GM18517 (cell line): Measurements from ENCODE around the gene FCN2.

Source experiments
- ATAC-seq: cut with Tn5 transposase; IDR thresholded peaks from one replicate; pipeline ENCODE4 v1.9.1; 2021; ENCODE audit warnings: mild to moderate bottlenecking, moderate library complexity; ENCODE audit not compliant: unreplicated experiment

Gene FCN2

DNA sequence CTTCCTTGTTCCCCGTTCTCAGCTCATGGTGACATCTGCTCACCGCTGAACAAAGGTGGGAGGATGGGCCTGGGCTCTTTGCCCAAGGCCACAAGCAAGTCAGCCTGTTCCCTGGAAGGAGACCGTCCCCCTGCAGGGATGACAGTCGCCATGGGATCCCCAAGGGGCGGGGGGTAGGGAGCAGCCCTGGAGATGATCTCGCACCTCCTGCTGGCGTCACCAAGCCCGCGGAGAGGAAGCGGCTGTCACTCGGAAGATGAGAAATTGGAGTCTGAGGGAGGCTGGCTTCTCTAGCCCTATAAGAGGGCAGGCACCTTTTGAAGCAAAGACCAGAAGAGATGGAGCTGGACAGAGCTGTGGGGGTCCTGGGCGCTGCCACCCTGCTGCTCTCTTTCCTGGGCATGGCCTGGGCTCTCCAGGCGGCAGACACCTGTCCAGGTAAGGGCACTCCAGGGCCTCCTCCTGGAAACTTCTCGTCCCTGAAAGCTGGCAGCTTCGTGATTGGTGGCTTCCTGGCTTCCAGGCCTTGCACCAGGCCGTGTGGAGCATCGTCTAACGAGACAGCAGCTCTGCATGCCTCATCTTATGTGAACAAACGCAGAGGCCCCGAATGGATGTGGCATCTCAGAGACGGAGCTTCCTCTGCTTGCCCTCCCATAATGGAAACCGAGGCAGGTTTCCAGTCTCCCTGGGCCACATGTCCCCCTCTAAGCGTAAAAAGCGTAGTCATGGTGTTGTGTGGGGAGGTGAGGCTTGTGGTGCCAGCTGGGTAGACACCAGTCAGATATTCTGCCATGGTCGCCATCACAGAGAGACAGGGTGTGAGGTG lies at the start of gene FCN2:
TSS of gene FCN2 (plus strand) at position 327 of the 829 bp plus-strand sequence. CDS start at position 339, 12 bp downstream.
- no peak for ATAC-seq

DNA sequence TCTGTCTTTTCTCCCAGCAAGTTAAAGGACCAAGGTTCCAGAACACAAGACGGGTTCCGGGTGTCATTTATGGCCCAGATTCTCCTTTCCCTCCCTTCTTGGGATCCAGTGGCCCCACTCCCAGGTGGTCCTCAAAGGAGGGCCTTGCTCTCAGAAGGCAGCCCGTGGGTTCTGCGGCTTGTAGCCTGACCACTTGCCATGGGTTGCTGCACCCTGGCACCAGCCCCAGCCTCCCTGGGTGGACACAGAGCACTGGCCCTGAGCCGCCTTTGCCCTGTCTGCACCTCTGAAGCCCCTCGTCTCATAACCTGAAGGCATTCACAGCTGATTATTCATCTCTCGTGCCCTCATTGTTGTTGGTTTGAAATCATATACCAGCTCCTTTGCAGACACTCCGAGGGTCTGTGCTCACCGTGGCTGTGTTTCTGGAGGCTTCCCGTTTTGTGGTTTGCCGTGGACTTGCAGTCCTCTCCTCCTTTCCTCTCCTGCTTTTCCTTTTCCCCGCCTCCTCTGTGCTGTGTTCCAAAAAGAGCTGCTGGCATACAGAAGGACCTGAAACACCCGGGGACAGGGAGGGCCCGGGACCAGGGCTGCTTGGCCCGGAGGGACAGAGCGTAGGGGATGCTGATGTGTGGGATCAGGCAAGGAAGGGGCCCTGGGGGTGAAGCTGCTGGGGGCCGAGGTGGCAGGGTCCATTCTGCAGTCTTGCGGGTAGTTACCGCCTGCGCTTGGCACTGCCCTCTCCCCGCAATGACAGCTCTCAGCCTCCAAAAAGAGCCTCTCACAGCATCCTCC lies 49.5 kb upstream of the FCN2 start:
- ATAC-seq = no peak

DNA sequence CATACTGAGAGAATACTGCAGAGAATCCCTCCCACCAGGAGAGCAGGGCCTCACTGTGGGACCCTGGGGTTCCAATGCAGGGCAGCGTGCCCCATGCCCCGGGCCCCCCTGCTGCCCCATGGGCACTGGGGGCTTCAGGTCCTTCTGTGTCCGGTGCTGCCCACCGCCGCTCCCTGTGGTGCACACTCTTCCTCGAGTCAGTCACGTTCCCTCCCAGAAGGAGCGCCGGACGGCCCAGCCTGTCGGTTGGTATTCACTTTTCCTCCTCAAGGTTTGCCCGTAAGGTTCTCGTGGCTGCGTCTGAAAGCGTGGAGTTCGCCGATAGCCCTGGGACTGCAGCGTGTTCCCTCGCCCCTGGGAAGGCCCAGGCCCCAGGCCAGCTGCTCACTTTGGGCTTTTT lies 48.1 kb upstream of the FCN2 start:
- no peak for ATAC-seq

DNA sequence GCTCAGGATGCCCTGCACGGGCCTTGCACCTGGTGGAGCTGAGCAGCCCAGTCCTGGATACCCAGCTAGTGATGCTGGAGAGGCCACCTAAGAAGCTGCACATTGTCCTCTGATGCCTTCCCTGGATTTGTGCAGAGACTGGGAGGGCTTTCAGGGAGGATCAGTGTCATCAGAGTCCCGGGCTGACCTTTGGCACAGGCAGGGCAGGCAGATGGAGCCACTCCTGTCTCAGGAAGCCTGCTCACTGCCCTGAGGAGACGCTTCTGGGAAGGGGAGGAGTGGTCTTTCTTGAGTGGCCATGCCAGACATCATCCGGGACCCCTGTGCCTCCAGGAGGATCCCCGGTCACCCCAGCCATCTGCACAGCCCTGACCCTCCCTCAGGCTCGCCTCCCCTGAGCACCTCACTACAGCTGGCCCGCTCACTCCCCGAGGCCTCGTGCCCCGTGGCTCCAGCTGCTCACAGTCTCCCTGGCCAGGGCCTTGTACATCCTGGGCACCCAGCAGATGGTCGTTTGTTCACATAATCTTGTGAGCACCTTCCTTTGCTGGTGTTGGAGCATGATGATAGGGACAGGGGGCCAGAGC lies 47.2 kb upstream of the FCN2 start:
- ATAC-seq = no peak

DNA sequence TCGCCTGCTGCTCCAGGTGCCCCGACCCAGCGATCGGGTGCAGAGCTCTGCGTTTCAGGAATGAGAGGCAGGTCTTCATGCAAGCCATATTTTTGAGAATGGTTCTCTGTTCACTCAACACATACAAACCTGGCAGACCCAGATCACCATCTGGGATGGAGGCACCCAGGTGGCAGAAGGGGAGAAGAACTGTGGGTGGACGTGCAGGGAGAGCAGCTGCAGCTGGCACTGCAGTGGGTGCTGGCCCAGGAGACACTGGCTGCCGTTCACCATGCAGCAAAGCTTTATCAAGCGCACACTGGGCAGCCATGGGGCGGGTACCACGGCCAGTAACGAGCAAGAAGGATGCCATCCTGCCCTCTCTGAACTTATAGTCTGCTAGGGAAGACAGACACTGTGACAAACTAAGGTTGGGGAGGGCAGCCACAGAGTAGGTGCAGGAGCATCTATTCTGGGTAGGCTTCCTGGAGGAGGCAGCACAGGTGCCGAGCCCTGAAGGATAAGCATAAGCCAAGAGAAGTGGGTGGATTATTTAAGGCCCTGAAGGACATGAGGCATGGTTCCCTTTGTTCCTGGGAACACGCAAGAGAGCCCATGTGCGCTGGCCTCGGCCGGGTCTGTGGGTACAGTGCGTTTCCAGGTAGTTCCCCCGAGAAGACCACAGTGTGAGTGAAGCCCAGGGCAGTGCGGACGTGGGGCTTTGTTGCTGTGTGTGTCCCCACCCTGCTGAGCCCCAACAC lies 46.2 kb upstream of the FCN2 start:
- no peak for ATAC-seq

GRCh38 chr9:134834957-134835419 lies 45.6 kb upstream of the FCN2 start:
- no peak for ATAC-seq

GRCh38 chr9:134835448-134835847 lies 45.2 kb upstream of the FCN2 start:
- ATAC-seq = no peak

DNA sequence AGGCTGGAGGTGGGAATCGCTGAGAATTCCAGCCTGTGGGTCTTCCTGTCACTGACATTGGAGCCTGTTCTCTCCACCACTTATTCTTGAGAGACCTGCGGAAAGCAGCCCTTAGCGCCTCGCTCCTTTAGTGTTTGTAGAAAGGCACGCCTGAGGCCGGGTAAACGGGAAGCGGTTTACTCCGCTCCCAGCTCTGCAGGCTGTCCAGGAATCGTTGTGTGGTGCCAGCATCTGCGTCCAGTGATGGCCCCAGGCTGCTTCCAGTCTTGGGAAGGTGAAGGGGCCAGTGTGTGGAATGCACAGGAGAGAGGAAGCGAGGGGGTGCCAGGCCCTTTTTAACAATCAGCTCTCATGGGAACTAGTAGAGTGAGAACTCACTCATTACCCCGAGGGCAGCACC lies 44.6 kb upstream of the FCN2 start:
- ATAC-seq = no peak

- ATAC-seq = no peak
Observed at GRCh38 chr9:134836406-134836970, 44.1 kb upstream of the FCN2 start.

DNA sequence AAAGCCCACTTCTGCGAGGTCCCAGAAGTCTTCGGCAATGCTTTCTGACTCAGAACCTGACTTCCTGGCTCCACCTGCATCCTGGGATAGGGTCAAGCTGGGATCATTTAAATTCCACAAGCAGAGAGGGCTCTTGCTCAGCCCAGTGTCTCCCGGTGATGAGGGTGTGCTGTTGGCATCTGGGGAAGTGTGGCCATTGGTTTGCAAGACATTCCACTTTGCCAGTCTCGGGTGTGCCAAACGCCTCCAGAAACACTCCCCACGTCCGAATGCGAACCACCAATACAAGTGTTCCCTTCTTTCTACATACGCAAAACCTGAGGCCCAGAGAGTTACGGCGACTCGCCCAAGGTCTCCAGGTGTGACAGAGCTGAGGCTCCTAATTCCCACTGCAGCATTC lies 43.1 kb upstream of the FCN2 start:
- ATAC-seq = no peak

GRCh38 chr9:134838651-134839454 lies 41.8 kb upstream of the FCN2 start:
- no peak for ATAC-seq

DNA sequence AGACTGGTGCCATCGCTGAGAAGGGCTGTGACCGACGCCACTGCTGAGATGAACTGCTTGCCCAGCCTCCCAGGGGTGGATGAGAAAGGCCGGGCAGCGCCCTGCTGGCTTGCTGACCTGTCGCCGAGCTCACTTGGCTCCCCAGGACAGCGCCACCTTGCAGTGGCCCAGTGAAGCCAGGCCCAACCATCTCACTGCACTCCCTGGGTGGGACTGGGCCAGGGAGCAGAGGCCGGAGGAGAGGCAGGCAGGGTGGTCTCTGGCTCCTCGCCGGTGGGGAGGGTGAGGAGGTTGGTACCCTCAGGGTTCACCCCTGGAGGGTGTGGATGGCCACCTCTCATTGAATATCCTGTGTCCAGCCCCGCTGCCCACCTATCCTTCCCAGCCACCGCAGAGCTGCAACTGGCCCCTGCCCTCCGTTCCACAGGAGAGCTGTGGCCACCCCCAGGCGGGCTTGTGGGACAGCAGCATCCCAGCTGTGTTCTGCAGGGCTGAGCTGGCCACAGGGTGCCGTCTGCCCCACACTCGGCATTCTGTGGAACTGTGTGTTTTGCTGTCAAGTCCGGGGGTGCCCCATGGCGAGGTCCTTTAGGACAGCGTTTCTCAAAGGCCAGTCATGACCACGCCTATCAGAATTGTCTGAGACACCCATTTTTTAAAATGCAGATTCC lies 41.0 kb upstream of the FCN2 start:
- ATAC-seq = no peak

DNA sequence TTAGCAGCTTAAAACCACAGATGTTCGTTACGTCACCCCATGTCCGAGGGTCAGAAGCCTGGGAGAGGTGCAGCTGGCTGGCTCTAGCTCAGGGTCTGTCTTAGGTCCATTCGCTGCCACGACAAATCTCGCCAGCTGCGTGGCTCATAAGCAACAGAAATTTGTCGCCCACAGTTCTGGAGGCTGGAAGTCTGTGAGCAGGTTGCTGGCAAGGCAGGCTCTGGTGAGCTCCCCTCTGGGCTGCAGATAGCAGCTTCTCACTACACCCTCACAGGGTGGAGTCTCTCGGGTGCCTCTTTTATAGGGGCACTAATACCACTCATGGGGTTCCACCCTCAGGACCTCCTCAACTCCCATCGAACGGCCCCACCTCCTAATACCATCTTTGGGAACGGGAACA lies 40.1 kb upstream of the FCN2 start:
- no peak for ATAC-seq

- ATAC-seq = no peak
Observed at GRCh38 chr9:134841180-134841904, 39.3 kb upstream of the FCN2 start.

DNA sequence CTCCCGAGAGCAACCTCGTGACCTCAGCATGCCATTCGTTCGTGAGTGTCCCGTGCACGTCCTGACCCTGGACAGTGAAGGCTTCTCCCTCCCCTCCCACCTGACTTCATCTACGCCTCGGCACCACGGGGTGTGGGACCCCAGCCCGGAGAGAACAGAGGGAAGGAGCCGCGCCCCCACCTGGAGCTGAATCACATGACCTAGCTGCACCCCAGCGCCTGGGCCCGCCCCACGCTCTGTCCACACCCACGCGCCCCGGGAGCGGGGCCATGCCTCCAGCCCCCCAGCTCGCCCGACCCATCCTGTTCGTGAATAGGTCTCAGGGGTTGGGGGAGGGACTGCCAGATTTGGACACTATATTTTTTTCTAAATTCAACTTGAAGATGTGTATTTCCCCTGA lies 38.3 kb upstream of the FCN2 start:
- no peak for ATAC-seq

- no peak for ATAC-seq
Observed at GRCh38 chr9:134843740-134844139, 36.9 kb upstream of the FCN2 start.

- no peak for ATAC-seq
Observed at GRCh38 chr9:134844821-134845220, 35.8 kb upstream of the FCN2 start.

GRCh38 chr9:134846187-134846586 lies 34.4 kb upstream of the FCN2 start:
- ATAC-seq = no peak

GRCh38 chr9:134846699-134847098 lies 33.9 kb upstream of the FCN2 start:
- ATAC-seq = no peak
